Measurements from ENCODE around the gene RAD51B.

RAD51B gene

GRCh38 chr14:68548194-68549076, 728.9 kb downstream of the RAD51B start:
- TF ChIP-seq CTCF (IDR thresholded peaks at IDR 0.05; ENCODE audit: insufficient read depth, missing control alignments), result no peak
- FAIRE-seq (no peak), DNase-seq (ENCODE audit: insufficient read length, low spot score) (no peak)

- FAIRE-seq (no peak), DNase-seq (ENCODE audit: insufficient read length, low spot score) (no peak)
- no peak for TF ChIP-seq CTCF (IDR thresholded peaks at IDR 0.05; ENCODE audit: insufficient read depth, missing control alignments)
Observed at GRCh38 chr14:68550338-68550715, 730.7 kb downstream of the RAD51B start.

GRCh38 chr14:68551045-68551683, 731.6 kb downstream of the RAD51B start:
- FAIRE-seq (no peak), DNase-seq (ENCODE audit: insufficient read length, low spot score) (no peak)
- no peak for TF ChIP-seq CTCF (IDR thresholded peaks at IDR 0.05; ENCODE audit: insufficient read depth, missing control alignments)

- FAIRE-seq (no peak), DNase-seq (ENCODE audit: insufficient read length, low spot score) (no peak)
- no peak for TF ChIP-seq CTCF (IDR thresholded peaks at IDR 0.05; ENCODE audit: insufficient read depth, missing control alignments)
Observed at GRCh38 chr14:68552075-68552474, 732.5 kb downstream of the RAD51B start.

GRCh38 chr14:68552602-68553001, 733.0 kb downstream of the RAD51B start:
- TF ChIP-seq CTCF (IDR thresholded peaks at IDR 0.05; ENCODE audit: insufficient read depth, missing control alignments), result no peak
- DNase-seq (ENCODE audit: insufficient read length, low spot score), result no peak
- FAIRE-seq, result no peak

- DNase-seq (ENCODE audit: insufficient read length, low spot score) (no peak), FAIRE-seq (no peak)
- no peak for TF ChIP-seq CTCF (IDR thresholded peaks at IDR 0.05; ENCODE audit: insufficient read depth, missing control alignments)
Observed at GRCh38 chr14:68553311-68553710, 733.7 kb downstream of the RAD51B start.

GRCh38 chr14:68554231-68554630, 734.7 kb downstream of the RAD51B start:
- DNase-seq (ENCODE audit: insufficient read length, low spot score) (no peak), FAIRE-seq (no peak)
- no peak for TF ChIP-seq CTCF (IDR thresholded peaks at IDR 0.05; ENCODE audit: insufficient read depth, missing control alignments)
